HepG2 (cell line): ENCODE results near the gene ABCA4. TPM values are rescaled to one million over a fixed set of nuclear protein-coding genes. Genes with fewer than 3 reads are reported as not detected.

Experiments used
- ATAC-seq: fragments of 200-7000 bp; cut with Tn5 transposase; 3 replicates; pipeline ENCODE4 v1.9.1; 2020; ENCODE audit warnings: mild to moderate bottlenecking, moderate library complexity
- BruUV-seq: library from RNA; stranded (reverse); fragments of 400-500 nt; replicated peaks from 2 replicates; lab custom pipeline; 2021; lab: Mats Ljungman, UMichigan
- CTCF ChIA-PET: fragments of 300-600 bp; formaldehyde crosslinking; extraction: SDS; loops from one replicate; lab custom pipeline; 2021; ENCODE audit warnings: low total read pairs, inconsistent platforms, low intra/inter-chr PET ratio; lab: Yijun Ruan, JAX
- POLR2A ChIA-PET: fragments of 350-600 bp; sonication (Branson Sonifier 250); formaldehyde crosslinking; loops from one replicate; lab custom pipeline; 2020; ENCODE audit warnings: antibody characterized with exemption, inconsistent platforms; lab: Yijun Ruan, JAX
- DNase-seq: peaks from one replicate; pipeline ENCODE4 v3.0.0-alpha.2; 2015; ENCODE audit warnings: low spot score
- FAIRE-seq: peaks from 3 replicates; lab custom pipeline; 2011; peaks lifted over from hg19 to GRCh38; lab: Jason Lieb, UNC
- H2AFZ ChIP-seq: one replicate; pipeline ENCODE4 v1.6.1; 2011; ENCODE audit warnings: low read length, inconsistent platforms
- H3K27ac ChIP-seq: fragments of 300-600 bp; 3 replicates; pipeline ENCODE4 v1.8.0; 2011; ENCODE audit warnings: mixed run types, mild to moderate bottlenecking, mixed read lengths, low read length, inconsistent platforms; ENCODE audit not compliant: insufficient read depth; ENCODE audit errors: extremely low read length
- H3K27me3 ChIP-seq, 2 experiments: fragments of 200-600 bp in 1 of 2; 2 replicates in 1 of 2; 3 replicates in 1 of 2; pipeline versions ENCODE4 v1.6.0 to v1.8.0; 2011; ENCODE audit warnings: low read length in 2 of 2, mild to moderate bottlenecking in 2 of 2, moderate library complexity in 2 of 2, inconsistent platforms in 1 of 2; ENCODE audit not compliant: insufficient read depth in 2 of 2, control insufficient read depth in 1 of 2
- H3K36me3 ChIP-seq, 2 experiments: fragments of 200-600 bp in 1 of 2; replicated peaks in 1 of 2; 2 replicates in 1 of 2; 3 replicates in 1 of 2; pipeline versions ENCODE4 v1.5.1 to v1.8.0; 2011; ENCODE audit warnings: low read length in 2 of 2, inconsistent platforms in 1 of 2; ENCODE audit not compliant: insufficient read depth in 2 of 2, control insufficient read depth in 1 of 2
- H3K4me1 ChIP-seq: 2 replicates; pipeline ENCODE4 v1.5.1; 2012; ENCODE audit warnings: low read length, inconsistent platforms; ENCODE audit not compliant: insufficient read depth
- H3K4me2 ChIP-seq: 2 replicates; pipeline ENCODE4 v1.6.0; 2011; ENCODE audit warnings: low read depth, low read length, inconsistent platforms
- H3K4me3 ChIP-seq, 3 experiments: fragments of 200-600 bp in 1 of 3; sonication (generic), shearing (Covaris generic) in 1 of 3; replicated peaks in 1 of 3; 2 replicates each; pipeline ENCODE4 v1.5.1; 2011 to 2016; ENCODE audit warnings: low read length in 3 of 3, inconsistent platforms in 2 of 3, low read depth in 2 of 3, mild to moderate bottlenecking in 2 of 3, control low read depth in 1 of 3, mixed read lengths in 1 of 3; ENCODE audit not compliant: insufficient read depth in 1 of 3
- H3K79me2 ChIP-seq: one replicate; pipeline ENCODE4 v1.6.1; 2011; ENCODE audit warnings: low read length, inconsistent platforms; ENCODE audit not compliant: insufficient read depth
- H3K9ac ChIP-seq: 2 replicates; pipeline ENCODE4 v1.6.0; 2011; ENCODE audit warnings: mild to moderate bottlenecking, low read depth, low read length, inconsistent platforms; ENCODE audit not compliant: insufficient read depth
- H3K9me3 ChIP-seq: 2 replicates; pipeline ENCODE4 v1.5.1; 2012; ENCODE audit warnings: mild to moderate bottlenecking, low read length
- H4K20me1 ChIP-seq: 2 replicates; pipeline ENCODE4 v1.6.0; 2011; ENCODE audit warnings: inconsistent platforms, mild to moderate bottlenecking, low read length, moderate library complexity; ENCODE audit not compliant: insufficient read depth
- CHD4 ChIP-seq: fragments of 200-600 bp; sonication (generic); IDR thresholded peaks from 2 replicates; pipeline ENCODE4 v1.7.0; 2017; ENCODE audit warnings: mild to moderate bottlenecking, low read length, borderline replicate concordance
- CREBL2 ChIP-seq: sonication (generic); formaldehyde crosslinking; IDR thresholded peaks from 2 replicates; pipeline ENCODE4 v1.8.1; 2023; ENCODE audit warnings: missing genetic modification reagents, mild to moderate bottlenecking, borderline replicate concordance
- ELF1 ChIP-seq: sonication (generic); formaldehyde crosslinking; IDR thresholded peaks from 2 replicates; pipeline ENCODE4 v1.4.0; 2020; ENCODE audit warnings: missing genetic modification reagents
- FOXP1 ChIP-seq, 2 experiments: fragments of 450-650 bp in 1 of 2; IDR thresholded peaks; 2 replicates each; pipeline ENCODE4 v1.6.1; 2017 to 2018; ENCODE audit warnings: antibody characterized with exemption in 1 of 2
- MEIS2 ChIP-seq: sonication (generic); formaldehyde crosslinking; IDR thresholded peaks from 2 replicates; pipeline ENCODE4 v1.9.0; 2021; ENCODE audit warnings: mild to moderate bottlenecking, missing genetic modification reagents
- RARA ChIP-seq: IDR thresholded peaks from 2 replicates; pipeline ENCODE4 v1.6.1; 2016; ENCODE audit warnings: missing genetic modification reagents, missing compliant biosample characterization
- RARG ChIP-seq: sonication (generic); formaldehyde crosslinking; IDR thresholded peaks from 2 replicates; pipeline ENCODE4 v1.4.0; 2020; ENCODE audit warnings: low read depth, mild to moderate bottlenecking, missing genetic modification reagents
- SETDB1 ChIP-seq: sonication (generic); formaldehyde crosslinking; IDR thresholded peaks from 2 replicates; pipeline ENCODE4 v1.5.1; 2020; ENCODE audit warnings: missing genetic modification reagents, mild to moderate bottlenecking, borderline replicate concordance
- SMARCE1 ChIP-seq: fragments of 450-650 bp; IDR thresholded peaks from 2 replicates; pipeline ENCODE4 v1.6.1; 2017; ENCODE audit warnings: borderline replicate concordance
- TAF1 ChIP-seq: sonication (generic); formaldehyde crosslinking; IDR thresholded peaks from 2 replicates; pipeline ENCODE4 v1.4.0; 2020; ENCODE audit warnings: missing genetic modification reagents
- TCF7 ChIP-seq: sonication (generic); IDR thresholded peaks from 2 replicates; pipeline ENCODE4 v1.6.1; 2016; ENCODE audit warnings: antibody characterized with exemption, low read depth
- THAP9 ChIP-seq: sonication (generic); formaldehyde crosslinking; IDR thresholded peaks from 2 replicates; pipeline ENCODE4; 2020; ENCODE audit warnings: missing genetic modification reagents, mild to moderate bottlenecking, borderline replicate concordance
- U2AF1 ChIP-seq: fragments of 200-400 bp; formaldehyde crosslinking; optimal IDR thresholded peaks from 2 replicates; pipeline ENCODE3; 2017; ENCODE audit warnings: mild to moderate bottlenecking, low read depth, low read length
- ZBTB39 ChIP-seq: sonication (generic); formaldehyde crosslinking; IDR thresholded peaks from 2 replicates; pipeline ENCODE4 v1.5.0; 2020; ENCODE audit warnings: missing genetic modification reagents
- ZFP41 ChIP-seq: sonication (generic); formaldehyde crosslinking; IDR thresholded peaks from 2 replicates; pipeline ENCODE4 v1.4.0; 2020; ENCODE audit warnings: mild to moderate bottlenecking, missing genetic modification reagents, borderline replicate concordance
- ZNF20 ChIP-seq: sonication (generic); formaldehyde crosslinking; IDR thresholded peaks from 2 replicates; pipeline ENCODE4 v1.4.0; 2020; ENCODE audit warnings: mild to moderate bottlenecking, moderate library complexity, missing genetic modification reagents
- ZNF292 ChIP-seq: sonication (generic); formaldehyde crosslinking; IDR thresholded peaks from 2 replicates; pipeline ENCODE4 v1.8.1; 2022; ENCODE audit warnings: mild to moderate bottlenecking, low read depth, missing genetic modification reagents, borderline replicate concordance
- ZNF33A ChIP-seq: sonication (generic); formaldehyde crosslinking; IDR thresholded peaks from 2 replicates; pipeline ENCODE4 v1.5.1; 2020; ENCODE audit warnings: missing genetic modification reagents, mild to moderate bottlenecking, moderate library complexity, borderline replicate concordance
- ZNF501 ChIP-seq: sonication (generic); formaldehyde crosslinking; IDR thresholded peaks from 2 replicates; pipeline ENCODE4 v1.5.1; 2020; ENCODE audit warnings: mild to moderate bottlenecking, moderate library complexity, missing genetic modification reagents
- WGBS: methylation state at CpG from one replicate; pipeline ENCODE4 v1.1.6; 2017; ENCODE audit warnings: low lambda C conversion rate; 5-methylcytosine and 5-hydroxymethylcytosine counted together
- in situ Hi-C: cut with HindIII; loops from 2 replicates; pipeline ENCODE4 v1.10.0; 2017; ENCODE audit warnings: low pct_unique_long_range_greater_than_20kb; ENCODE audit not compliant: extremely low pct_ligation_motif_present
- intact Hi-C: fragments of 100-400 bp; cut with micrococcal nuclease; formaldehyde crosslinking; loops from one replicate; pipeline ENCODE4 v1.10.0; 2022; ENCODE audit not compliant: unreplicated experiment
- polyA plus RNA-seq, 8 experiments: library from polyadenylated mRNA; depleted of rRNA in 3 of 8; stranded (reverse) in 7 of 8; unstranded in 1 of 8; fragments of >200 nt; fragmentation: Illumina TruSeq in 4 of 8; extraction: Trizol in 4 of 8; gene quantifications; 2 replicates each; pipeline versions ENCODE4 v1.2.1 to v1.2.3, GENCODE V29; 2011 to 2016; ENCODE audit warnings: low read depth in 4 of 8, missing spikeins in 1 of 8, mixed read lengths in 1 of 8; ENCODE audit not compliant: insufficient read depth in 1 of 8
- total RNA-seq, 5 experiments: library from RNA; depleted of rRNA; stranded (reverse); fragments of >200 nt; fragmentation: Illumina TruSeq; extraction: Trizol; gene quantifications; 2 replicates each; pipeline ENCODE4 v1.2.3, GENCODE V29; 2016; ENCODE audit warnings: low read depth in 1 of 5

The ABCA4 gene
- total and polyA plus RNA-seq, 2 of the 13 experiments (the other 11 are each of a cell fraction or from before 2014, with no cell fraction given), result 0.24 to 0.67 TPM

- H2AFZ ChIP-seq, result no peak overlapping the region
- no peaks in the 10 kb centered on the region for H3K27me3 ChIP-seq
- ATAC-seq, result peak; percentile 93
- in situ Hi-C loops (no loop called here), intact Hi-C loops (loop anchor here (2.0 kb wide), 1 partner anchor 58 kb away; no protein-coding TSS in a partner anchor)
- CTCF ChIA-PET, result no interaction called here
- 53% methylated on average over 16 of the region's 16 CpGs for WGBS
- FAIRE-seq, result peak; percentile 93
- no peaks in the 10 kb centered on the region for H3K79me2 ChIP-seq
- peak overlapping the region; percentile 90 for H3K4me2 ChIP-seq
- H3K4me3 ChIP-seq, result peak overlapping the region in 2 of 3 experiments; percentile 19 to 50; a peak in 4 of 6 replicates
- TSS peak; percentile 74 for BruUV-seq
- H3K36me3 ChIP-seq, result no peaks in the 10 kb centered on the region
- POLR2A ChIA-PET, result interaction anchor here (0.9 to 2.4 kb wide), 21 partner anchors 10 to 352 kb away, joined by 3 to 23 read pairs (median 5); partner anchors contain the start of genes ABCA4, ABCD3 and ARHGAP29
- peak overlapping the region; percentile 64 for H3K9ac ChIP-seq
- H4K20me1 ChIP-seq, result no peaks in the 10 kb centered on the region
- peak overlapping the region; percentile 77 for H3K27ac ChIP-seq
- peak; percentile 87 for DNase-seq
- H3K4me1 ChIP-seq, result peaks cover 37% of the 10 kb centered on the region
- H3K9me3 ChIP-seq, result no peaks in the 10 kb centered on the region
- TF ChIP-seq ZFP41 (CRISPR knock-in tag), result no peak
- TF ChIP-seq ZBTB39, result no peak
- no peak for TF ChIP-seq MEIS2 (CRISPR knock-in tag)
- TF ChIP-seq SMARCE1, result no peak
- TF ChIP-seq FOXP1 (IDR thresholded peaks at IDR 0.05), result no peak
- peak; percentile 64 for TF ChIP-seq FOXP1 (CRISPR knock-in tag; IDR thresholded peaks at IDR 0.05)
- TF ChIP-seq CHD4, result no peak
- TF ChIP-seq RARA (CRISPR knock-in tag), result peak; percentile 78
- 0 out of 2 replicates have a peak, but pooled peaks have one; percentile 43 for TF ChIP-seq ZNF501
- no peak; the same call in 1 of the 2 replicates for TF ChIP-seq TAF1 (CRISPR knock-in tag)
- peak; percentile 81 for TF ChIP-seq ZNF292 (CRISPR knock-in tag)
- no peak for TF ChIP-seq RARG (CRISPR knock-in tag)
- peak; percentile 75 for TF ChIP-seq ELF1
- TF ChIP-seq CREBL2 (CRISPR knock-in tag), result no peak
- TF ChIP-seq ZNF20 (CRISPR knock-in tag), result no peak
- TF ChIP-seq THAP9 (CRISPR knock-in tag), result no peak
- TF ChIP-seq SETDB1 (CRISPR knock-in tag), result no peak
- TF ChIP-seq U2AF1, result no peak
- peak; percentile 50; the same call in 1 of the 2 replicates for TF ChIP-seq TCF7
- TF ChIP-seq ZNF33A (CRISPR knock-in tag), result no peak
These were observed 51.7 kb downstream of the ABCA4 start for GRCh38 chr1:94068999-94069918.
